ENCODE data around the gene PRPH. TPM values are rescaled to one million over a fixed set of nuclear protein-coding genes. Genes with fewer than 3 reads are reported as not detected.

Gene PRPH
- total RNA-seq, 1 experiment from 2014 or later: not detected

DNA sequence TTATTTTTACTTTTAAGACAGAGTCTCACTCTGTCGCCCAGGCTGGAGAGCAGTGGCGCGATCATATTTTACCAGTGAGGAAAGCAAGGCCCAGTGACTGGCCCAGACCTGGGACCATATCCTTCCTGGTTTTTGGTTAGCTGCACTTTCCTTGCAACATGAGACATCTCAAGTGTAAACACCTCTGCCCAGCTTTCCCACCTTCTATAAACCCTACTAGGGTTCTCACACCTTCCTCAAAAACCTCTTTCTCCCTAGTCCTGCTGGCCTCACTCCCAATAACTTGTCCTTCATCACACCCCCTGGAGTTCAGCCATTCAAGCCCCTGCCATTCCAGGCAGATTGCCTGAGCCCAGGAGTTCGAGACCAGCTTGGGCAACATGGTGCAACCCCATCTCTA lies 10.3 kb upstream of the PRPH start:
- POLR2A ChIA-PET (ENCODE audit: low non-redundant PET): no interaction called here
- intact Hi-C loops (cut with micrococcal nuclease; ENCODE audit: unreplicated experiment): no loop called here

DNA sequence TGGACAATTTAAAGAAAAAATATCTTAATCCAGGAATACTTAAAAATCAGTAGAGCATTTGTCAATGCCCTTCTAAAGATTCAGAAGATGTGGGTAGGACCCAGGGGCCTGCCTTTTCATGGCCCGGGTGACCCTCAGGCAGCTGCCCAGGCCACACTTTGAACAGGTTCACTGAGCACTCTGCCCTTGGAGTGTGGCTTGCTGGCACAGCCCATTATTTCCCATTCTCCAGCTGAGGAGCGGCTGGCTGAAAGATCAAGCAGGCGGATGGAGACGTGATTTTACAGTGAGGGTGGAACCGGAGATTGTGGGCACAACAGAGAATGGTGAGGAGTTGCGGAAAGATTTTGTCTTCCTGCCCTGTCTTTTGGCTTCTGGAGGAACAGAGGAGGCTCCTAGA lies 7.1 kb upstream of the PRPH start:
- ChIA-PET POLR2A (ENCODE audit: low non-redundant PET) (no interaction called here), CTCF (interaction anchor here (0.7 to 2.7 kb wide), 4 partner anchors 49 to 267 kb away, joined by 4 to 15 read pairs (median 10); partner anchors contain the start of gene C1QL4)
- intact Hi-C loops (cut with micrococcal nuclease; ENCODE audit: unreplicated experiment): loop anchor here (1.0 to 2.0 kb wide), 3 partner anchors 59 to 226 kb away; partner anchors contain the start of gene DNAJC22
- no TSS peak for BruUV-seq (replicated peaks)
- H3K36me3 ChIP-seq (ENCODE audit: insufficient read depth, low read length, poor library complexity, severe bottlenecking): no peaks in the 10 kb centered on the region
- H3K9me3 ChIP-seq (ENCODE audit: low read depth, low read length, poor library complexity, severe bottlenecking): no peaks in the 10 kb centered on the region
- TF ChIP-seq, protein P1, sequence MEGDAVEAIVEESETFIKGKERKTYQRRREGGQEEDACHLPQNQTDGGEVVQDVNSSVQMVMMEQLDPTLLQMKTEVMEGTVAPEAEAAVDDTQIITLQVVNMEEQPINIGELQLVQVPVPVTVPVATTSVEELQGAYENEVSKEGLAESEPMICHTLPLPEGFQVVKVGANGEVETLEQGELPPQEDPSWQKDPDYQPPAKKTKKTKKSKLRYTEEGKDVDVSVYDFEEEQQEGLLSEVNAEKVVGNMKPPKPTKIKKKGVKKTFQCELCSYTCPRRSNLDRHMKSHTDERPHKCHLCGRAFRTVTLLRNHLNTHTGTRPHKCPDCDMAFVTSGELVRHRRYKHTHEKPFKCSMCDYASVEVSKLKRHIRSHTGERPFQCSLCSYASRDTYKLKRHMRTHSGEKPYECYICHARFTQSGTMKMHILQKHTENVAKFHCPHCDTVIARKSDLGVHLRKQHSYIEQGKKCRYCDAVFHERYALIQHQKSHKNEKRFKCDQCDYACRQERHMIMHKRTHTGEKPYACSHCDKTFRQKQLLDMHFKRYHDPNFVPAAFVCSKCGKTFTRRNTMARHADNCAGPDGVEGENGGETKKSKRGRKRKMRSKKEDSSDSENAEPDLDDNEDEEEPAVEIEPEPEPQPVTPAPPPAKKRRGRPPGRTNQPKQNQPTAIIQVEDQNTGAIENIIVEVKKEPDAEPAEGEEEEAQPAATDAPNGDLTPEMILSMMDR (conservative IDR thresholded peaks at IDR 0.05; ENCODE audit: low read depth, low read length): no peak
- no peak for TF ChIP-seq EZH2 (IDR thresholded peaks at IDR 0.05; ENCODE audit: borderline replicate concordance, low read depth, low read length, poor library complexity, severe bottlenecking)
- H3K27me3 ChIP-seq (replicated peaks; ENCODE audit: insufficient read depth, low read depth, low read length, poor library complexity): no peaks in the 10 kb centered on the region
- peaks cover 2% of the 10 kb centered on the region for H3K4me1 ChIP-seq (ENCODE audit: insufficient read depth, low read length, poor library complexity, severe bottlenecking)
- DNase-seq (ENCODE audit: low spot score): no peak
- H3K27ac ChIP-seq (ENCODE audit: low read depth, low read length, poor library complexity, severe bottlenecking): no peak overlapping the region
- H3K4me3 ChIP-seq (ENCODE audit: low read depth, low read length, poor library complexity, severe bottlenecking): no peak overlapping the region

More for the DNA sequence above, 10.3 kb upstream of the PRPH start:
- TF ChIP-seq, protein P1 (conservative IDR thresholded peaks at IDR 0.05; ENCODE audit: low read depth, low read length): no peak
- TF ChIP-seq EZH2 (IDR thresholded peaks at IDR 0.05; ENCODE audit: borderline replicate concordance, low read depth, low read length, poor library complexity, severe bottlenecking): no peak
- CTCF ChIA-PET: interaction anchor here (1.2 kb wide), 1 partner anchor 221 kb away, joined by 4 read pairs; no protein-coding TSS in a partner anchor
- no peaks in the 10 kb centered on the region for H3K27me3 ChIP-seq (replicated peaks; ENCODE audit: insufficient read depth, low read depth, low read length, poor library complexity)
- BruUV-seq (replicated peaks): no TSS peak
- DNase-seq (ENCODE audit: low spot score): no peak
- no peak overlapping the region for H3K4me3 ChIP-seq (ENCODE audit: low read depth, low read length, poor library complexity, severe bottlenecking)
- H3K36me3 ChIP-seq (ENCODE audit: insufficient read depth, low read length, poor library complexity, severe bottlenecking): no peaks in the 10 kb centered on the region
- H3K27ac ChIP-seq (ENCODE audit: low read depth, low read length, poor library complexity, severe bottlenecking): no peak overlapping the region
- H3K9me3 ChIP-seq (ENCODE audit: low read depth, low read length, poor library complexity, severe bottlenecking): no peaks in the 10 kb centered on the region
- H3K4me1 ChIP-seq (ENCODE audit: insufficient read depth, low read length, poor library complexity, severe bottlenecking): peaks cover 5% of the 10 kb centered on the region

DNA sequence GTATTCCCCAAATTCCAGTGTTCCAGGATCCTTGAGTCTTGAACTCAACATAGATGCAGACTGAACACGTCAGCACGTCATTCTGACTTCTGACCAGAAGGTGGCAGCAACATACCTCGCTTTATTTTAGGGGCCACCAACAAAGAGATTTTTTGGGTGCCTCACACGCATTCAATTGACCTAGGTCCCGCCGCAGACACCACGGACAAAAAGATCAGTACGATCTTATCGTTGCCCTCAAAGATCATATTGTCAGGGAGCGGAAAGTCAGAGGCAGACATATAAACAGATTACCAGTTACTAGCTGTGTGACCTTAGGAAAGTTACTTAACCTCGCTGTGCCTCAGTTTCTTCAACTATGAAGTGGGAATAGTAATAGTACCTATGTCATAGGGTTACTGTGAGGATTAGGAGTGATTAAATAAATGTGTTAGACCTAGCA lies 6.5 kb upstream of the PRPH start:
- no peak for TF ChIP-seq EZH2 (IDR thresholded peaks at IDR 0.05; ENCODE audit: borderline replicate concordance, low read depth, low read length, poor library complexity, severe bottlenecking)
- TF ChIP-seq, protein P1 (conservative IDR thresholded peaks at IDR 0.05; ENCODE audit: low read depth, low read length): peak; percentile 93
- H3K27me3 ChIP-seq (replicated peaks; ENCODE audit: insufficient read depth, low read depth, low read length, poor library complexity): no peaks in the 10 kb centered on the region
- no peaks in the 10 kb centered on the region for H3K9me3 ChIP-seq (ENCODE audit: low read depth, low read length, poor library complexity, severe bottlenecking)
- H3K36me3 ChIP-seq (ENCODE audit: insufficient read depth, low read length, poor library complexity, severe bottlenecking): no peaks in the 10 kb centered on the region
- POLR2A ChIA-PET (ENCODE audit: low non-redundant PET): no interaction called here
- peaks cover 7% of the 10 kb centered on the region for H3K4me1 ChIP-seq (ENCODE audit: insufficient read depth, low read length, poor library complexity, severe bottlenecking)
- H3K4me3 ChIP-seq (ENCODE audit: low read depth, low read length, poor library complexity, severe bottlenecking): no peak overlapping the region
- peak; percentile 68 for DNase-seq (ENCODE audit: low spot score)
- no peak overlapping the region for H3K27ac ChIP-seq (ENCODE audit: low read depth, low read length, poor library complexity, severe bottlenecking)
- intact Hi-C loops (cut with micrococcal nuclease; ENCODE audit: unreplicated experiment): loop anchor here (1.0 to 2.0 kb wide), 3 partner anchors 58 to 226 kb away; partner anchors contain the start of gene DNAJC22
- BruUV-seq (replicated peaks): no TSS peak
- CTCF ChIA-PET: interaction anchor here (0.6 to 2.7 kb wide), 9 partner anchors 11 to 292 kb away, joined by 3 to 15 read pairs (median 7); partner anchors contain the start of genes C1QL4 and DNAJC22

Measured in A673 (cell line).